ENCODE results near the gene IFT81.
"Not testable (repeated sequence)": the region's sequence is repeated elsewhere in the genome, so short reads cannot be mapped to it uniquely, and the experiment has no call there.

The IFT81 gene

DNA sequence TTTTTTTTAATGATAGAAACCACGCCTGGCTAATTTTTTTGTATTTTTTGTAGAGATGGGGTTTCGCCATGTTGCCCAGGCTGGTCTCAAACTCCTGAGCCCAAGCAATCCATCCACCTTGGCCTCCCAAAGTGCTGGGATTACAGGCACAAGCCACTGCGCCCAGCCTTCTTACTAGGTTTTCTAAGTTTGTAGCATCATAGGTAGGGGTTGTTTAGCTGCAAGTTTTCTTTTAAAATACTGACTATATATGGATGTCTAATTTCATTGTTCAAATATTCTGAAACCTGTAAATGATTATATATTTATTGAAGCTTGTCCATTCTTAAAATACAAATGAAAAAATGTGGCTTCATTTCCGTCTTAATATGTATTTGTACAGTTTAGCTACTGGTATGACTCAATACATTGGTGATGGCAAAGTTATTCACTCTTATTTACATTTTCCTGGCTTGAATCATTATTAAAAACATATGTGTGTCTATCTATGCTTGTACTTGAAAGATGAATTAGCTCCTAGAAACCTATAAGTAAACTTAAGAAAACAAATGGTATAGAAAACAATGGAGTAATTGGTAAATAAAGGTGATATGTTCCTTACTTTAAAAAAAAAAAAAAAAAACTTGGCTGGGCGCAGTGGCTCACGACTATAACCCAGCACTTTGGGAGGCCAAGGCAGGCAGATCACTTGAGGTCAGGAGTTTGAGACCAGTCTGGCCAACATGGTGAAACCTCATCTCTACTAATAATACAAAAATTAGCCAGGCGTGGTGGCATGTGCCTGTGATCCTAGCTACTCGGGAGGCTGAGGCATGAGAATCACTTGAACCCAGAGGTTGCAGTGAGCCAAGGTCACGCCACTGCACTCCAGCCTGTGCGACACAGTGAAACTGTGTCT, 87.7 kb downstream of the IFT81 start:
- DNase-seq: not testable (repeated sequence)

DNA sequence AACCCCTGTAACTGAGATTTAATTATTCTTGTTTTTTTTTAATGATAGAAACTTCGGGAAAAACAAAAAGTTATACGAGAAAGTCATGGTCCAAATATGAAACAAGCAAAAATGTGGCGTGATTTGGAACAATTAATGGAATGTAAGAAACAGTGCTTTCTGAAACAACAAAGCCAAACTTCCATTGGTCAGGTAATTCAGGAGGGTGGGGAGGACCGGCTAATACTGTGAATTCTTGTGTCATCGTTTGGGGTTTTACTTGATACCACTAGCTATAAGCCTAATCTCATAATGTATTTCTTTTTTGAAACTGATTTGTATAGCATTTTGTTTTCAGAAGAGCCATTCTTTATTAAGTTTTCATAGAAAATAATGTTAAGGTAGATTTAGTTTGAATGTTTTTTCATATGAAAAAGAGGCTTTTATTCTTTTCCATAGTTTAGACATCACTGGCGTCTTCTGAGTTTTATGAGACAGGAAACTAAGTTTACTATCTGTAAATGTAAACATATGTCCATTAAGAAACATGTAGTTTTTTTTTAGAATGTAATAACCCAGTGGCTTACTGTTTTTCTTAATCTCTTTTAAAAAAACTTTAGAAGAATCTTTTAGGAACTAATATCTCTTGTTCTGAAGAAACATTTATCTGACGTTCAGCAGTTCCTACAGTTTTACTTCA, 94.0 kb downstream of the IFT81 start:
- no peak for DNase-seq

DNA sequence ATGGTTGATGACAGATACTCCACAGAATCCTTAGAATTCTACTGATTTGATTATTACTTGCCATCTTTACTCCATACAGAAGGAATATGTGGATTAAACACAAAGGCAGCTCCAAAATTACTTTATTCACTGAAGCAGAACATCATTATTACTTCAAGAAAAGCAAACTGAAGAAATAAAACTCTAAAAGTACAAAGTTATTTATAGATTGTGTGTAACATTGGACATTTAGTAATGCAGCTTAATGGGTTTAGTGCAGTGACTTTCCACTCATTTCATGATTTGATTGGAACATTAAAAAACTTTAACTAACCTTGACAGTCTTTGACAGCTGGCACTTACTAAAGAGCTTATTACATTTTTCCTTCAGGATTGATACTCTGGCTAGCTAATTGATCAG, 97.9 kb downstream of the IFT81 start:
- DNase-seq: no peak

DNA sequence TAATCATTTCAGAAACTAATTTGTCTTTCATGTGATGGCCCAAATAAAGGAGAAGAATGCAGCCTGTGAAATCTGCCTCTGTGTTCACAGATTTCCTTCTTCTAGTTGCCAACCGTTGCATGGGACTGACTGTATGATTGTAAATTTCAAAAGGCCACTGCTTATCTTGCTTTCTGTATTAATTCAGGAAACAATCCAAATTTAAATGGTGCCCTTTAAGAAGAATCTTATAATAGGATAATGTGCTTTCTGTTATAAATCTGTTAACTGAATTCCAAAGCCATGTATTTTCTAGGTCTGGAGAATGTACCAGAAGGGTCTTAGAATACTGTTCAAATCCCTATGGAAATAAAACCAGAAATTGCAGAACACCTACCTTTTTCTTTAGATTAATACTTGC, 98.3 kb downstream of the IFT81 start:
- no peak for DNase-seq

DNA sequence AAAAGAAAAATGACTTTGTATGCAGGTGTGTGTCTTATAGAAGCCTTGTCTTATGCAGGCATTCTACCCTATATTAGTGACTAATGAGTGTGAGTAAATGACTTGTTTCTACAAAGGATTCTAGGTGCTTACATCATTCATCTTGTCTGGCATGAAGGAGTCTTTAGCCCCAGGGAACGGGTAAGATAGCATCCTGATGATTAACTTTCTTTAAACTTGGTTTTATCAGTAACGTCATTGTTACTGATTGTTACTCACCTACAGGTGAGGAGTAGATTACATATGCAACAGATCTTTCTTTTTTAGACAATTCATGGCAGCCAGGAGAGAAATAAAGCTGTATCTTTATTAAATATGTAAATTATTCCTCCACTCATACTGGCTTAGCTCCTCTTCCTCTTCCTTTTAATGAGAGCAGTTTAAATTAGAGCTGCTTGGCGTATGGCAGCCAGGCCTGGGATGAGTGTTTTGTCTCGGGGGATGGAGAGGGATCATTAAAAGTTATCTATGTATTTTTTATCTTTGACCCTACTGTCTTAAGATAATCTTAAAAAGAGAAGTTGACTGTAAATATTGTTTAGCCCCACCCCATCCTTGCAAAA, 99.7 kb downstream of the IFT81 start:
- no peak for DNase-seq

DNA sequence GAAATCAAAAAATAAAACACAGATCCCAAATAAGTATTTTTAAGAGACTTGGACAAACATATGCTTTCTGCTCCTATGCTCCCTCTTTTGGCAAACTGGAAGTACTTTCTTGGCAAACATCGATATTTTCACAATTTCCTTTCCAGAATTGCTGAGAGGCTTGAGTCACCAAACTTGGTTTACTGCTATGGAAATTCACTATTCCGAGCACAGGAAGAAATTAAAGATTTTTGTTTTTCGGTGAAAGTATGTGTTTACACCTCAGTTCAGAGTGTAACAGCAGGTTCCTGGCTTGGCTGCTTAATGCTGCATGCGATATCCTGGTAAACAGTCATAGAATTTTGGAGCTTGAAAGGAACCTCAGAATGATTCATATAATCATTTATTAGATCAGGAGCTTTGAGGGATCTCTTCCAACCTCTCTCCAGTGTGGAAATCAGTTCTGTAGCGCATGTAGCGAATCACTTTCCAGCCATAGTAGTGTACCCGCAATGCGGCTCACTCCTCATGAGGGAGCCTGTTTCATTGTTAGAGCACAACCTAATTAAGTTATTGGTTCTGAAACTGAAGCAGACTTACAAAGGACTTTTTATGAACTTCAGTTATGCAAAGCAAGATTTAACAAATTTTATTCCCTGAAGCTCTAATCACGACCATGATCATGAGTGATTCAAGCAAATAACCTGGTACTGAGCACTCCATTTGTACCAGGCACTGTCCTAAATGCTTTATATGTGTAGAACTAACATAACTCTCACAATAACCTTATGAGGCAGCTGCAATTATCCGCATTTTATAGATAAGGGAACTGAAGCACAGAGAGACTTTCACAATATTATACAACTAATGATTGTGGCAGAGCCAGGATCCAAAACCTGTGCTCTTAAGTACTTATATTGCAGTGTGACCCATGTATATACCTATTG, 100.5 kb downstream of the IFT81 start:
- no peak for DNase-seq

DNA sequence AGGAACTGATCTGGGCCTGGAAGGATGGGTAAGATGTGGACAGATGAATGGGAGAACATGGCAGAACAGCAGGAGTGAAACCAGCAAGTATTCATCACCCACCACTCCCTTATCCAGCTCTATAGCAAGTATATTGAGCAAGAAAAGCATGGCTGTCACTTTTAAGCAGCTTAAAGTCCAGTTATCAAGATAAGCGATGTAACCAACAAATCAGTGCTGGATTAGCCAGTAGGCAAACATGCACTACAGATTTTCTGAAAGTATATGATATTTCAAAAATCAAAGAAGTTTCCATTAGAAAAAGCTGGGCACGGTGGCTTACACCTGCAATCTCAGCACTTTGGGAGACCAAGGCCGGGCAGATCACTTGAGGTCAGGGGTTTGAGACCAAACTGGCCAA, 103.0 kb downstream of the IFT81 start:
- DNase-seq: no peak

DNA sequence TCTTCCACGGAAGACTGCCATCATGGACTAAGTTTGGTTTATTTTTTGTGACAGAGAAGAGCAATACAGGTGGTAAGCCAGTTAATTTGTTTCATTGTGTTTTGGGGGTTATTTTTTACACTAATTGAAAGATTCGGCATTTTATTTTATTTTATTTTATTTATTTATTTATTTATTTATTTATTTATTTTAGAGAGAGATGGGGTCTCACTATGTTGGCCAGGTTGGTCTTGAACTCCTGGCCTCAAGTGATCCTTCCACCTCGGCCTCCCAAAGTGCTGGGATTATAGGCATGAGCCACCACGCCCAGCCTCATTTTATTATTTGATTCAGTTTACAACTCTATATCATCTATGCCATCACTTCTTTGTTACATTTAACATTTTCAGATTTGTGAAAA, 104.2 kb downstream of the IFT81 start:
- DNase-seq: not testable (repeated sequence)

DNA sequence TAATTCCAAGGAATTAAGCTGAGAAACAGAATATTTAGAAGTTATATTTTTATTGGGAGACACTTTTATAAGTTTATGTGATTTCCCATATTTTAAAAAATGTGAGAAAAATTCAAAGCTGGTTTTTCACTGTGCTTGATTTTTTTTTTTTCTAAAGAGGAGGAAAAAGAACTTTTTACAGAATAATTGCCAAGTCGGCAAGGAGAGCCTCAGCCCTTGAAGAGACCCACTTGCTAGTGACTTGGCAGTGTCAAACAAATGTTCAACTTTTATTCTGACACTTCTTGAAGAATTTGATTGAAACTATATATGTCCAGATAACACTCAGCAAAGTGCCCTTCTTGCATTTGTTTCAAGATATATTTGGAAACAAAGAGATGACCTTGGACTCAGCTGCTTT, 104.6 kb downstream of the IFT81 start:
- no peak for DNase-seq

DNA sequence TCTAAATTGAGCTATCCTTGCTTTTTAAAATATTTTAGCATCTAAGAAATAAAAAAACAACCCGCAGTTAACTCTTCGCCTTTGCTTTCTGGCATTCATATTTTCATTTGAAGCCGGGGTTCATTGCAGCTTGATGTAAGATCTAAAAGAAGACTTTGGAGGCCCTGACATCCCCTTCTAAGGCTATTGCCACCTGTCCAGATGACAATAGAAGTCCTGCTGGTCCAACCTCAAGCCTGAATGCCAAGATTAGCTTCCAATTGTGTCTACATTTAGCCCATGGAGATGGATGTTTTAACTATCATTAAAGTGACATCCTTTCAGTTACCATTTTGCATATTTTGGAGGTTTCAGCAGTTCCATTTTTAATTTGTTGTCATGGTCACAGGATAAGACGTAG, 105.3 kb downstream of the IFT81 start:
- DNase-seq: no peak

DNA sequence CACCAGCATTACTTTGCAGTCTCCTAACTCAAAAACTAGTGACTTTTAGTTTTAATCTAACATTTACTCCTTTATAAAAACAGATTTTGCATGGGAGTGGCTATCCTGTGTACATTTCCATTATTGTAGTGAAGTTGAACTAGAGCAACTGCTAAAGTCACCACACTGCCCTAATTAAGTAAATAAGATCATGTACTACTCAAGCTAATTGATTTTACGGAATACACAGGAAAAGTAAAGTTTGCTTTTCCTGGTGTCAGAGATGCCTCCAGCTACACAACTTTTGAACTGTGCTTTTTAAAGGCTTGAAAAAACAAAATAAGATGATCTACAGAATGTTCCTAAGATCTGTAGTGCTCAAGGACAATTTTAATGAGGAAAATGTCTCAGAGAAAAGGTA, 106.5 kb downstream of the IFT81 start:
- DNase-seq: no peak

DNA sequence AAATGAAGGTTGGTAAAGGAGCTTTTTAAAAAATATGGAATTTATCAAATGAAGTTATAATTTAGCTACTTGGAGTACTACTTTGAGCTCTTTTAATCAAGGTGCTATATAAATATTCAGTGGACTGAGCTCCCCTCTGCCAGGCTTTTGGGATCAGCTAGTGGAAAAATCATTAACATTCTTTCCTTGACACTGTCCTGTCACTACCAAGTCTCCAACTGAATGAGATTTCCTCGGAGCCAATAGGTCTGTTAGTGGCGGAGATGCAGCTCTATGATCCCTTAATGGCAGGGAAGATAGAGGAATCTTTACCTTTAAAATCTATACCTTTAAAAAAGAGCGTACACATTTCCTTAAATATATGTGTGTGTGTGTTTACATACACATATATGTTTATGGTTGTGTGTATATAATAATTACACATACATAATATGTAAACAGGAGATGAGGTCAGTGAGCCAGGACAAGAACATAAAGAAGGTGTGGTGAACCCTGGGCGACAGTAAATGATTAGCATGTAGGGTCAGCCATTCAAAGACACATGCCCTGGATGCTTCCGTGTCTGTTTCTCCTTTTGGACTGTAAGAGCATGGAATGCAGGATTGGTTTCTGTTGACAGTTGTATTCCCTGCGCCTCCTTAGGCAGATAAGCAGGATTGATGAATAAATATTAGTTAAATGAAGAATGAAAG, 109.2 kb downstream of the IFT81 start:
- DNase-seq: no peak

DNA sequence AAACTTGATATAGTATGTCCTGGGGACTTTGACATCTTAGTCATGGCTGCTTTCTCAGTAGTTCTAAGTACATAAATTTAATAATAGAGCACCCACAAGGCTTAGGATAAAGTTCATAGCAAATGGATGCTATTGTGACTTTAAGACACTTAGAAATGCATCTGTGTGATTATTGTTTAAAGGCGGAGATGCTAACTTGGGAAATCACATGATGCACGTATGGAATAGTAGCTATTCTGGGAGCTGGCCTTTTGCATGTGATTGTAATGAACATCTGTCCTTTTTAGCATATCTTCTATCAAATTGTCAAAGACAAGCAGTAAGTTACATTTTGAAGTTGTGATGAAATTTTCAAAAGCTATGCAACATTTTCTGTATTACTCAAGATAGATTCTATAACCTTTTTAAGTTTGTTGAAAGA, 110.2 kb downstream of the IFT81 start:
- DNase-seq: no peak

DNA sequence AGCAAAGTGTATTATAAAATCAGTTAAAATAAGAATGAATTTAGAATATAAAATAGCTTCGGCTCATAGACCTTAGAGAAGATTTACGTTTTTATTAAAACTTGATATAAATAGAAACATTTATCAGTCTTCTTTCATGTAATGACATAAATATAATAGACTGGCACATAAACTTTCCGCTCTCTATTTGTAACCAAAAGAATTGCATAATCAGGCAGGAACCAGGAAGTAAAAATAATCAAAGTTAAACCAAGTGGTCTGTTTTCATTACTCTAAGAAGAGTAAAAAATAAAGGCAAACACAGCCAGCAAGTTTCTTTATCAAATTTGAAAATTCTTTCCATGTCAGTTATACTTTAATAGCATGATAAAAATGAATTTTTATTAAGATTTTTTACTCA, 110.6 kb downstream of the IFT81 start:
- no peak for DNase-seq

DNA sequence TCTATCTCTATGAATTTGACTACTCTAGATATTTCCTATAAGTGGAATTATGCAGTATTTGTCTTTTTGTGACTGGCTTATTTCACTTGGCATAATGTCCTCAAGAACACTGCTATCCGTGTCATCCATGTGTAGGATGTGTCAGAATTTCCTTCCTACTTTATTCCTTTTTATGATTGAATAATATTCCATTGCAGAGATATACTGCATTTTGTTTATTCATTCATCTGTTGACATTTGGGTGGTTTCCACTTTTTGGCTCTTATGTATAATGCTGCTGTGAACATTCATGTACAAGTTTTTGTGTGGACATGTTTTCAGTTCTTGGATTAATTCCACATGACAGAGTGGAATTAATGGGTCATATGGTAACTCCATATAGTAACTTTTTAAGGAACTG, 111.2 kb downstream of the IFT81 start:
- DNase-seq: no peak

DNA sequence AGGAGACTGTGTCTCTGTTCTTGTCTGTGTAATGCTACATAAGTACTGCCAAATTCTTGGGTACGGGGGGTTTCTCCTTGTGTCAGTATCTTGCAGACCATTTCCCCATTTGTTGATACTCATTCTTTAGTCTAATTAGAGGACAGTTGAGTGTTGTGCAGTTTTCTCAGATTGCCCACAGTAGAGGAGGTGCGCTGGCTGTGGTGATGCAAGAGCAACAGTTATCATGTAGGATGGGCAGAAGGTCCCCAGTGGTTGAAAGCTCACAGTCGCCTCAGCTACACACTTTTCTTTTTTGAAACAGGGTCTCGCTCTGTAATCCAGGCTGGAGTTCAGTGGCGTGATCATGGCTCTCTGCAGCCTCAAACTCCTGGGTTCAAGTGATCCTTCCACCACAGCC, 119.1 kb downstream of the IFT81 start:
- no peak for DNase-seq

DNA sequence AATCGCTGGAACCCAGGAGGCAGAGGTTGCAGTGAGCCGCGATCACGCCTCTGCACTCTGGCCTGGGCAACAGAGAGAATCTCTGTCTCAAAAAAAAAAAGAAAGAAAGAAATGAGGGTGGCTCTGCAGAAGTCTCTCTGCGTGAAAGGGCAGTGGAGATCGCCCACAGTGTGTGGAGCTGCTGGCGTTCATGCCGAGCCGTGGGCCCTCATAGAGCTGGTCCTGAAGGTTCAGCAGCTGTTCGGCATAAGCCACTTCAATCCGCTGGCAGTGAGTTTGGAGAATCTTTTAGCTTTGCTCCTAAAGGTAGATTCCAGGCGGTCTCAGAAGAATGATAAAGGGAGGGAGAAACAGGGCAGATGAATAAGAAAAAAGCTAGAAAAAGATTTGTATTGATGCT, 120.2 kb downstream of the IFT81 start:
- DNase-seq: no peak

DNA sequence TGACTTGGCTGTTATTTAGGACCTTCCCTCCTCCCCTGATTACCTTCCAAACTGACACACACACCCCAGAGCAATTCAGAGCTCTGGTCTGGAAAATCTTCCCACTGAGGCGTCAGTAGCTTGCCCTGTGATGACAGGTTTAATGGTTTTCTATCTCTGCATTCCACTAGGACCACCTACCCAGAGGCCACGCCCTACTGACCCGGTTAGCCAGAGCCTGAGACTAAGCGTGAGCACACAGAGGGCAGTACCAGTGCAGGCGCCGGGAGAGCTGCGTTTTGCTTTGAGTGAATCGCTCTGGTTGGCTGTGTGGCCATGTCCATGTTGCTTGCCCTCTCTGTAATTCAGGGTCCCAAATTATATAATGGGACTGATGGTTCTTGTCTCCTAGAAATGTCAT, 120.7 kb downstream of the IFT81 start:
- no peak for DNase-seq

DNA sequence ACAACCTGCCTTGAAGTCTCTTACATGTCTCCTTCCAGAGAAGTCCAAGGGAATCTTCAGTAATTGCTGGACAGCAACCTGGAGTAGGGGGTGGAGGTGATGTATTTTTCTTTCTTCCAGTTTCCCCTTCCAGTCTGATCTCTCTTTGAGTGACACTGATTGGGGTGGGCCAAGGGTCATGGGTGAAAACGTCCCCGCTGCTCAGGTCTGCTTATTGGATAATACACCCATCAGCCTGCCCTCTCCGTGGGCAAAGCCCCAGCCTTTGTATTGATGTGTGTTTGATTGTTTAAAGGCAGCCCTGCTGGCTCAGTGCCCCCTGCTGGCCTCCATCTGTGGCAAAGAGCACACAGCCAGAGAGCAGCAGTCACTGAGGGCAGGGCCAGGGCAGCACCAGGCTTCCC, 121.2 kb downstream of the IFT81 start:
- peak; percentile 68 for DNase-seq

DNA sequence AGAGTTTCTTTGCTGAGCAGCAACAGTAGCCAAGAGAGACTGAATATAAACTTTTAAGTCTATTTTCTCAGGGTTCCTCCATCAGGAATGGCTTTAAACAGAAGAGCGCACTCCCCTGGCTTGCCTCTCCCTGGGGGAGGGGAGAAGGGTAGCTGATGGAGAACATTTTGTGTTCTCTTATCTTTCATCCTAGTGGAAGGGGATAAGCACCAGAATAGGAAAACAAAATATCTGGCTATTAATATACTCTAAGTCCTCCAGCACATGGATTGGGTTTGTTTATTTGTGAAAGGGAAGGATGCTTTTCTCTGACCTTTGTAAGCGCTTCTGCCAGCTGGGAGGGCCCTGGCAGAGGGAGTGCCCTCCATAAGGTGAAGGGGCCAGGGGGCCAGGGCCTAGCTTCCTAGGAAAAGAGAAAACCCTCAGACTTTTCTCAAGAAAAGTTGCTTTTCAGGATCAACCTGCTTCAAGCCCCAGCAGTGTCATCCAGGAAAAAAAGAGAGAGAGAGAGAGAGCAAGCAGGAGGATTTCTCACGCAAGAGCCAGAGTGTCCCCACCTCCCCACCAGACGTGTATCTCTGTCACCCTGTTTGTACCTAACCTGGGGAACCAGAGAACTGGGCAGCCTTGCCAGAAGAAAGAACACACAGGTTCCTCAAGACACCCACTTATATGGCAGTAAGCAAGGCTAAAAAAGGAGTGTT, 122.6 kb downstream of the IFT81 start:
- DNase-seq: no peak

DNA sequence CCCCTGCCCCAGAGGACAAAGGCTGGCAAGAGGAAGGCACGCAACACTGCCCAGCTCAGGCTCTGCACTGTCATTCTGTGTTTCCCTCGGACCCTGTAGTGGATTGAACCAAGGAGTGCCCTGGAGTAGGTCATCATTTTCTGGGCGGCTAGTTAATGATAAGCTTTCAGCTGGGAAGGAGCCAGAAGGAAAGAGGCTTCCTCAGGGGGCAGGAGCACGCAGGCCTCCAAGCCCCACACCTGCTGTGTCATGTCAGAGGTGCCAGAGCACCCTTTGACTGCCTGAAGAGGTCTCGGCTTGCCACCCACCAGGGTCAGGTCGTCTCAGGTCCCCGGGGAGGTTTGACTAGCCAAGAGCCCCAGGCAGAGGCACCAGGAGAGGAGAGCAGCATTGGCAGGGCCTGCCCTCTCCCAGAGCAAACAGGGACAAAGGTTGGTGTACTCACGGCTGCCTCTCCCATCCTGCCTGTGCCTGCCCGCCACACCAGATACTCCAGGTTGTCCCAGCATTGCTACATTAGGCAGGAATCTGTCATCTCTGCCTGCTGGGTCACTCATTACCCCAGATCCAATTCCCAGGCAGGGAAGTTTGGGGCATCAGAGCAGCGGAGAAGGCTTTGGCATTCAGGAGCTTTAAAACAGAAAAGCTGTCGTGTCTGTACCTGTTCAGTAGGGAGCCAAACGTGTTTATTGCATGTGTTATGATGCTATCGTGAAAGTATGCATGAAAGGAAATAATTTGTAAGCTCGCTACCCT, 123.4 kb downstream of the IFT81 start:
- DNase-seq: no peak

Measured in activated CD8-positive, alpha-beta memory T cell treated with anti-CD3 and anti-CD28 coated beads, Interleukin-2, amount 50 U/mL, for 48 hours (primary cell).